ENCODE data around the gene CDH8.
"Not testable (repeated sequence)": the region's sequence is repeated elsewhere in the genome, so short reads cannot be mapped to it uniquely, and the experiment has no call there.

The CDH8 gene

GRCh38 chr16:61780161-61780560, 256.1 kb downstream of the CDH8 start:
- DNase-seq (ENCODE audit: low read depth), result no peak

- DNase-seq (ENCODE audit: low read depth), result no peak
Measured at GRCh38 chr16:61770301-61770700, 265.9 kb downstream of the CDH8 start.

GRCh38 chr16:61763991-61764390, 272.2 kb downstream of the CDH8 start:
- no peak for DNase-seq (ENCODE audit: low read depth)

GRCh38 chr16:61763013-61763412, 273.2 kb downstream of the CDH8 start:
- no peak for DNase-seq (ENCODE audit: low read depth)

GRCh38 chr16:61730997-61731396, 305.2 kb downstream of the CDH8 start:
- DNase-seq (ENCODE audit: low read depth), result no peak

GRCh38 chr16:61726701-61727100, 309.5 kb downstream of the CDH8 start:
- DNase-seq (ENCODE audit: low read depth), result no peak

GRCh38 chr16:61726125-61726524, 310.1 kb downstream of the CDH8 start:
- DNase-seq (ENCODE audit: low read depth), result no peak

- no peak for DNase-seq (ENCODE audit: low read depth)
Measured at GRCh38 chr16:61721544-61721943, 314.7 kb downstream of the CDH8 start.

- DNase-seq (ENCODE audit: low read depth), result no peak
Measured at GRCh38 chr16:61715393-61715792, 320.8 kb downstream of the CDH8 start.

- no peak for DNase-seq (ENCODE audit: low read depth)
Measured at GRCh38 chr16:61713787-61714186, 322.5 kb downstream of the CDH8 start.

- DNase-seq (ENCODE audit: low read depth), result not testable (repeated sequence)
Measured at GRCh38 chr16:61699640-61700039, 336.6 kb downstream of the CDH8 start.

GRCh38 chr16:61684541-61684940, 351.7 kb downstream of the CDH8 start:
- DNase-seq (ENCODE audit: low read depth), result no peak

- DNase-seq (ENCODE audit: low read depth), result no peak
Measured at GRCh38 chr16:61681673-61682072, 354.6 kb downstream of the CDH8 start.

GRCh38 chr16:61681124-61681523, 355.1 kb downstream of the CDH8 start:
- DNase-seq (ENCODE audit: low read depth), result no peak

- no peak for DNase-seq (ENCODE audit: low read depth)
Measured at GRCh38 chr16:61678182-61678581, 358.1 kb downstream of the CDH8 start.

GRCh38 chr16:61677776-61678175, 358.5 kb downstream of the CDH8 start:
- no peak for DNase-seq (ENCODE audit: low read depth)

- no peak for DNase-seq (ENCODE audit: low read depth)
Measured at GRCh38 chr16:61676740-61677139, 359.5 kb downstream of the CDH8 start.

GRCh38 chr16:61671161-61671560, 365.1 kb downstream of the CDH8 start:
- DNase-seq (ENCODE audit: low read depth), result no peak

GRCh38 chr16:61665512-61665911, 370.7 kb downstream of the CDH8 start:
- no peak for DNase-seq (ENCODE audit: low read depth)

GRCh38 chr16:61659936-61660335, 376.3 kb downstream of the CDH8 start:
- no peak for DNase-seq (ENCODE audit: low read depth)

- no peak for DNase-seq (ENCODE audit: low read depth)
Measured at GRCh38 chr16:61654962-61655361, 381.3 kb downstream of the CDH8 start.

GRCh38 chr16:61653544-61653943, 382.7 kb downstream of the CDH8 start:
- no peak for DNase-seq (ENCODE audit: low read depth)

GRCh38 chr16:61645561-61645960, 390.7 kb downstream of the CDH8 start:
- DNase-seq (ENCODE audit: low read depth), result no peak

GRCh38 chr16:61644736-61645135, 391.5 kb downstream of the CDH8 start:
- no peak for DNase-seq (ENCODE audit: low read depth)

GRCh38 chr16:61617219-61617783, 418.9 kb downstream of the CDH8 start:
- DNase-seq (ENCODE audit: low read depth), result no peak
